ENCODE results near the gene FIBP. TPM values are rescaled to one million over a fixed set of nuclear protein-coding genes. Genes with fewer than 3 reads are reported as not detected.

Gene FIBP
- total and polyA plus RNA-seq, 3 experiments from 2014 or later, result 78.6 to 123 (median 121) TPM

DNA sequence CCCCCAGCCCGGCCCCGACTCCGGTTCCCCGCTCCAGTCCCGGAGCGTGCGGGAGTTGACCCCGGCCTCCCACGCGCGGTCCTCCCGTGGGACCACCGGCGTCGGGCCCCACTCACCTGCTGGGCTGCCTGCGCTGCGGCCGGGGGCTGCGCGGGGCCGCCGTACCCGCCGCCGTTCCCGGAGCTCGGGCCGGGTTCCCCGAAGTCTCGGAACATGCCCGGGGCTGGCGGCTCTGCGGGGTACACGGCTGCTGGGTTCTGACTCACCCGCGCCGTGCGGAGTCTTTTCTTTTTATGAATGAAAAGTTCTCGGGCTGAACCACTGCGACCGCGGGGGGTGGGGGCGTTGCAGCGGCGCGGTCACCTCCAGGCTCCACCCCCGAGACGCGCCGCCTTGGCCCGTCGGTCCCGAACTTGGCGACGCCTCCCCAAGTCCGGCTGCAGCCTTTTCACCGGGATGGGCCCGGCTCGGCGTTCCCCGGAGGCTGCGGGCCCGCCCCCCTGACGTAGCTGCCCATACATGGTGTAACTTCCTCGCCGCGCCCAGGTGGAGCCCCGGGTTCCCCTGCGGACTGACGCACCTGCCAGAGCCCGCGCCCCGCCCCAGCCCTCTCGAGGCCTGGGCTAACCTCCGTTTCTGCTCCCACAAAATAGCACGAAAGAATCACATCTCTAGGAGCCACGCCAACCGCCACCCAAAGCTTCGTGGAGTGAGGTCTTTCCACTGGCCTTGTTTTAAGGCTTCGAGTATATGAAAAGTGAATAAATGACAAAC, 12.0 kb upstream of the FIBP start, which contains the start of gene FOSL1:
Gene FOSL1, minus strand, starts transcription at position 264 of the 774 bp plus-strand sequence. Its CDS starts 49 bp downstream, at position 215.
- Mint-ChIP-seq H3K9me3 (no peaks in the 10 kb centered on the region), H3K4me1 (peaks cover 8 to 13% (median 11%) of the 10 kb centered on the region in 3 donors), H3K27ac (peak within 1 kb of the TSS in 7 of 8 donors; percentile 36 to 92 (median 88)), H3K4me3 (peak within 1 kb of the TSS; percentile 53 to 83 (median 58)), H3K36me3 (no peaks in the 10 kb centered on the region), H3K27me3 (no peaks in the 10 kb centered on the region)
- Histone ChIP-seq H3K36me3 (ENCODE audit: insufficient read depth, low read length) (no peaks in the 10 kb centered on the region), H3K9me3 (ENCODE audit: low read length) (no peaks in the 10 kb centered on the region), H3K4me3 (ENCODE audit: low read length) (peak within 1 kb of the TSS; percentile 50), H3K4me1 (ENCODE audit: insufficient read depth, low read length) (peaks cover 24% of the 10 kb centered on the region), H3K27me3 (ENCODE audit: insufficient read depth, low read length, poor library complexity, severe bottlenecking) (peaks cover 6% of the 10 kb centered on the region), H3K27ac (ENCODE audit: low read depth, low read length) (peak within 1 kb of the TSS; percentile 62)
- peak; percentile 90 to 95 (median 93) for DNase-seq
- CTCF ChIA-PET, result interaction anchor here (1.0 to 5.9 kb wide), 4 partner anchors 11 to 167 kb away, joined by 3 to 79 read pairs (median 5); partner anchors contain the start of genes CCDC85B, FIBP and MUS81
- POLR2A ChIA-PET, result interaction anchor here (0.7 to 3.7 kb wide), 4 partner anchors 10 to 19 kb away, joined by 3 to 32 read pairs (median 5); partner anchors contain the start of genes C11orf68, CCDC85B and FIBP

DNA sequence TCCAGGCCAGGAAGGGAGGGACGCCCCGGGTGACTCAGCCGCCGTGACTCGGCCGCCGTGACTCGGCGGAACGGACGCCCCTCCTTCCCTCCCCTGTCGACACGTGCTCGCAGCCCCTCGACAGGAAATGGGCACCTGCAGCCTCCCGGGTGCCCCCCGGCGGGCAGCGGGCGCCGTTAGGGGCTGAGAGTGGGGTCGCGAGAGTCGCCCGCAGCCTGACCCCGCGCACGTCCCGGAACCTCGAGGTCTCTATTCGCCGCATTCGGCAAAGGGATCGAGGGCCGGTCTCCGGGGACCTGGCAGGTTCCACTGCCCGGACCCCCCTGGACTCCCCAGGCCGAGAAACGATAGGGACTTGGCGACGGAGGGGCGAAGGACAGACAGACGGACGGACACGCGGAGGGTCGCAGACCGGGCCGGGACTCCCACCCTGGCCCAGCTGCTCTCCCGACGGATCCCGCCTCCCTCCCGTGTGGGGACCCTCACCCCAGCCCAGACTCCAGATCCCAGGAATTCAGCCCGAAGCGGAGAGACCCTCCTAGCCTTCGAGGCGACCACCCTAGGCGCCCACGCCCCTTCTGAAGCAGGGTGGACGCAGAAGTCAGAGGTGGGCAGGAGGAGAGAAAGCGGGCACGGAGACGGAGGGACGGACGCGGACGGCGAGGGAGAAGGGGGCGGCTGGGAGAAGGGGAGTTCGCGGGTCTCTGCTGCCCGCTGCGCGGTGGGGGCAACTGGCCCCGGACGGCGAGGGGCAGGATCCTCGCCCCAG, 11.3 kb upstream of the FIBP start:
- DNase-seq, result peak in 4 of 5 donors; percentile 36 to 75 (median 60)
- CTCF ChIA-PET, result interaction anchor here (2.7 to 5.9 kb wide), 2 partner anchors 10 to 15 kb away, joined by 13 to 79 read pairs; partner anchors contain the start of genes CCDC85B and FIBP
- Histone ChIP-seq H3K4me3 (ENCODE audit: low read length) (peak overlapping the region; percentile 50), H3K4me1 (ENCODE audit: insufficient read depth, low read length) (peaks cover 24% of the 10 kb centered on the region), H3K36me3 (ENCODE audit: insufficient read depth, low read length) (no peaks in the 10 kb centered on the region), H3K27ac (ENCODE audit: low read depth, low read length) (peak overlapping the region; percentile 62), H3K27me3 (ENCODE audit: insufficient read depth, low read length, poor library complexity, severe bottlenecking) (peaks cover 6% of the 10 kb centered on the region), H3K9me3 (ENCODE audit: low read length) (no peaks in the 10 kb centered on the region)
- Mint-ChIP-seq H3K4me1 (peaks cover 10 to 13% (median 13%) of the 10 kb centered on the region in 3 donors), H3K27me3 (no peaks in the 10 kb centered on the region), H3K9me3 (no peaks in the 10 kb centered on the region), H3K4me3 (peak overlapping the region in 6 of 7 donors; percentile 19 to 61 (median 52)), H3K27ac (peak overlapping the region in 4 of 8 donors; percentile 23 to 83 (median 50)), H3K36me3 (no peaks in the 10 kb centered on the region)
- POLR2A ChIA-PET, result interaction anchor here (1.3 to 3.7 kb wide), 3 partner anchors 9 to 40 kb away, joined by 3 to 32 read pairs (median 5); partner anchors contain the start of gene CCDC85B

DNA sequence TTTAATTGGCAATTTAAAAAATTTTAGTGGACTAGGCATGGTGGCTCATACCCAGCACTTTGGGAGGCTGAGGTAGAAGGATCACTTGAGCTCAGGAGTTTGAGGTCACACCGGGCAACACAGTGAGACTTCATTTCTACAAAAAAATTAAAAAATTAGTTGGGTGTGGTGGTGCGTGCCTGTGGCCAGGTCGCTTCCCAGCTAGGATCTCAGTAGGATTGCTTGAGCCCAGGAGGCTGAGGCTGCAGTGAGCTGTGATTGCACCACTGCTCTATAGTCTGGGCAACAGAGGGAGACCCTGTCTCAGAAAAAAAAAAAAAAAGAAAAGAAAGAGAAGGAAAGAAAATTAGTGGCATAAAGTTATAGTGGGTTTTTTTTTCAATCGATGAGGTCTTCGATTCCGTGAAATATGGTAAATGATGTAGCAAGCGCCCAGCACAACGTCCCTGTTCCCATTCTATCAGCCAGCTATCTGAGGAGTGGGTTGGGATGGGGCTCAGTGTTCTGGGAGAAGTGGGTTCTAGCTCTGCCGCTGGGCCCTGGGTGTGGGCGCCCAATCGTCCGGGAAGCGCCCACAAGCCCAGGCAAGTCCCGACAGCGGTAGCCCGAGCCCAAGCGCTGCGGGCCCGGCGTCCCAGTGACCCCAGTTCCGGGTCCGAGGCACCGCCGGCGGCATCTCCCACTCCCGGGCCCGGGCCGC, 10.5 kb upstream of the FIBP start:
- peaks cover 16 to 20% (median 20%) of the 10 kb centered on the region in 3 donors for H3K4me1 Mint-ChIP-seq
- peak overlapping the region; percentile 50 for H3K4me3 ChIP-seq (ENCODE audit: low read length)
- H3K27me3 ChIP-seq (ENCODE audit: insufficient read depth, low read length, poor library complexity, severe bottlenecking), result peaks cover 6% of the 10 kb centered on the region
- peak overlapping the region; percentile 62 for H3K27ac ChIP-seq (ENCODE audit: low read depth, low read length)
- POLR2A ChIA-PET, result interaction anchor here (1.1 to 3.7 kb wide), 4 partner anchors 8 to 39 kb away, joined by 3 to 32 read pairs (median 4); partner anchors contain the start of gene CCDC85B
- peak overlapping the region in 6 of 7 donors; percentile 57 to 82 (median 73) for H3K4me3 Mint-ChIP-seq
- H3K27ac Mint-ChIP-seq, result peak overlapping the region in 5 of 8 donors; percentile 32 to 90 (median 74)
- CTCF ChIA-PET, result interaction anchor here (0.7 to 21.9 kb wide), 4 partner anchors 9 to 30 kb away, joined by 3 to 560 read pairs (median 46); partner anchors contain the start of genes CCDC85B, CFL1, CTSW and EFEMP2
- no peaks in the 10 kb centered on the region for H3K36me3 Mint-ChIP-seq
- DNase-seq, result no peak
- no peaks in the 10 kb centered on the region for H3K27me3 Mint-ChIP-seq
- H3K9me3 ChIP-seq (ENCODE audit: low read length), result no peaks in the 10 kb centered on the region
- no peaks in the 10 kb centered on the region for H3K36me3 ChIP-seq (ENCODE audit: insufficient read depth, low read length)
- no peaks in the 10 kb centered on the region for H3K9me3 Mint-ChIP-seq
- peaks cover 30% of the 10 kb centered on the region for H3K4me1 ChIP-seq (ENCODE audit: insufficient read depth, low read length)

DNA sequence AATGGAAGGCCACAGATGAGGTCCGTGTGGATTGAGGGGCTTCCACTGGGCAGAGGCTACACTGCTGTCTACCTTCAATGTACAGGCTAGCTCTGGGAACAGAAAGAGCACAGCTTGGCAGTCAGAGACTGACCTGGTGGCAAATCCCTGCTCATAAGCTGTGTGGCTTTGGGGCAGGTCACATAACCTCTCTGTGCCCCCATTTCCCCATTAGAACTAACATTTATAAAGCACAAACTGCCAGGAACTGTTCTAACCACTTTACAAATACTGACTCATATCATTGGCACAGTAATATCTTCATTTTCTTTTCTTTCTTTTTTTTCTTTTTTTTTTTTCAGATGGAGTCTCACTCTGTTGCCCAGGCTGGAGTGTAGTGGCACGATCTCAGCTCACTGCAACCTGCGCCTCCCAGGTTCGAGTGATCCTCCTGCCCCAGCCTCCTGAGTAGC, 8.8 kb upstream of the FIBP start:
- peak overlapping the region in 2 of 8 donors; percentile 29 to 76 for H3K27ac Mint-ChIP-seq
- H3K4me1 Mint-ChIP-seq, result peaks cover 33 to 38% (median 36%) of the 10 kb centered on the region in 3 donors
- Histone ChIP-seq H3K9me3 (ENCODE audit: low read length) (no peaks in the 10 kb centered on the region), H3K4me1 (ENCODE audit: insufficient read depth, low read length) (peaks cover 48% of the 10 kb centered on the region), H3K27me3 (ENCODE audit: insufficient read depth, low read length, poor library complexity, severe bottlenecking) (peaks cover 6% of the 10 kb centered on the region), H3K36me3 (ENCODE audit: insufficient read depth, low read length) (no peaks in the 10 kb centered on the region), H3K4me3 (ENCODE audit: low read length) (no peak overlapping the region), H3K27ac (ENCODE audit: low read depth, low read length) (no peak overlapping the region)
- H3K36me3 Mint-ChIP-seq, result no peaks in the 10 kb centered on the region
- no peak overlapping the region for H3K4me3 Mint-ChIP-seq
- POLR2A ChIA-PET, result no interaction called here
- H3K9me3 Mint-ChIP-seq, result no peaks in the 10 kb centered on the region
- CTCF ChIA-PET, result interaction anchor here (0.7 to 21.9 kb wide), 4 partner anchors 8 to 71 kb away, joined by 3 to 560 read pairs (median 46); partner anchors contain the start of genes CCDC85B, CFL1, CTSW and EFEMP2
- DNase-seq, result no peak
- no peaks in the 10 kb centered on the region for H3K27me3 Mint-ChIP-seq

DNA sequence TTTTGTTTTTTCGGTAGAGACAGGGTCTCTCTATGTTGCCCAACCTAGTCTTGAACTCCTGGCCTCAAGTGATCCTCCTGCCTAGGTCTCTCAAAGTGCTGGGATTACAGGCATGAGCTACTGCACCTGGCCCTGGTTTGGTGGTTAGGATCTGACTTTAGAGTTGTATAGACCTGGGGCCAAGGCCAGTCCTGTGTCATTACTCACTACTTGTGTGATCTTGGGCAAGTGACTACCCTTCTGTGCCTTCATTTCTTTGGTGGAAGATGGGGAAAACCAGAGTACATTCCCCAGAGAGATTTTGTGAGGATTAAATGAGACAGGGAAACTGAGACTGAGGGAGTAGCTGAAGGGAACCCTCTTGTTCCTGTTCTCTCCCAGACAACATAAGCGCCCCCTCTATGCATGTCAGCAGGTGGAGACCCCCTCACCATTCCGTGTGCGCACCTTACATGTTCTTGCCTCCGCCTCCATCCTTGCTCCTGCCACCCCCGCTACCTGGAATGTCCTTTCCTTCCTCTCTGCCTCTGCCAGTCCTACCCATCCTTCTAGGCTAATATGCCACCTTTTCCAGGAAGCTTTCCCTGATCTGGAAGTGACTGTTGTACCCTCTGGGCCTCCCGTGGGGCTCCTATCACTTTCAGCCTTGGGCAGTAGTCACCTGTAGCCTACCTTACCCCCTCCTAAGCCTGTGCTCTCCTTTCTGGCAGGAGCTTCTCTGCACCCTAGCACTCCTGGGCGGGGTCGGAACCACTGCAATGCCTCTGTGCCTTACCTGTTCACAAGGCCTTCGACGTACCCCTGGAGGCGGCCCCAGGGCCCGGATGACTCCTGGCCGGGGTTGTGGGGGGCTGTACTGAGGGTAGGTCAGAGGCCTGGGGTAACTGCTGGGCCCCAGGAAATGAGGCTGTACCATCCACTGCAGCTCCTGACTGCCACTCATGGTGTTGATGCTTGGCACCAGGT, 8.0 kb upstream of the FIBP start:
- H3K4me1 ChIP-seq (ENCODE audit: insufficient read depth, low read length), result peaks cover 54% of the 10 kb centered on the region
- DNase-seq, result no peak
- ChIA-PET CTCF (interaction anchor here (2.7 to 21.9 kb wide), 4 partner anchors 7 to 28 kb away, joined by 13 to 560 read pairs (median 50); partner anchors contain the start of genes CCDC85B, CFL1, CTSW and EFEMP2), POLR2A (interaction anchor here (0.8 kb wide), 1 partner anchor 22 kb away, joined by 3 read pairs; the partner anchor contains the start of gene C11orf68)
- no peak overlapping the region for H3K4me3 ChIP-seq (ENCODE audit: low read length)
- H3K9me3 ChIP-seq (ENCODE audit: low read length), result no peaks in the 10 kb centered on the region
- peak overlapping the region in 7 of 8 donors; percentile 26 to 92 (median 63) for H3K27ac Mint-ChIP-seq
- peak overlapping the region in 3 of 7 donors; percentile 2 to 51 (median 27) for H3K4me3 Mint-ChIP-seq
- no peaks in the 10 kb centered on the region for H3K9me3 Mint-ChIP-seq
- no peaks in the 10 kb centered on the region for H3K36me3 ChIP-seq (ENCODE audit: insufficient read depth, low read length)
- no peak overlapping the region for H3K27ac ChIP-seq (ENCODE audit: low read depth, low read length)
- no peaks in the 10 kb centered on the region for H3K36me3 Mint-ChIP-seq
- H3K27me3 Mint-ChIP-seq, result no peaks in the 10 kb centered on the region
- H3K4me1 Mint-ChIP-seq, result peaks cover 36 to 44% (median 39%) of the 10 kb centered on the region in 3 donors
- peaks cover 6% of the 10 kb centered on the region for H3K27me3 ChIP-seq (ENCODE audit: insufficient read depth, low read length, poor library complexity, severe bottlenecking)

DNA sequence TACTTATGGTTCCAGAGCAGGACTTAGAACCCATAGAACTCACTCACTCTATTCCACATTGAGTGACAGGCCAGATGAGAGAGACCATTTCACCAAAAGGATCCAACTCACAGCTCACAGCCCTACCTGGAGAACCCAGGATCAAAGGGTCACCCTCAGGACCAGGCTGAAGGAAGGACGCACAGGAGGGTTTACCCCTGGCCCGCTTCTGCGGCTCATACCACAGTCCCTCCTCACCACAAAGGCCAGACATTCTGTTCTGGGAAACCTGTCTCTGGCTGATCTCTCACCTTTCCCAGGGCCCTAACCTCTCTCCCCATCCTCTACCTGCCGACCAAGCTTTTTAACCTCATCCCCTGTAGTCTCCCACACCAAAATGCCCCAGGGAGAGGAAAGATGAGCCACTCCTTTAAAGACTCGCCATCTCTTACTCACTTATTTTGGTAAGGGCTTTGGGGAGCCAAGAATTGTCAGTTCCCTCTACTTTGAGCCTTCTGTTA, 7.3 kb upstream of the FIBP start:
- peaks cover 34 to 41% (median 34%) of the 10 kb centered on the region in 3 donors for H3K4me1 Mint-ChIP-seq
- POLR2A ChIA-PET, result interaction anchor here (0.5 to 0.8 kb wide), 2 partner anchors 23 to 1116 kb away, joined by 3 read pairs; partner anchors contain the start of gene C11orf68

More for the DNA sequence above, 7.3 kb upstream of the FIBP start:
- Mint-ChIP-seq H3K36me3 (no peaks in the 10 kb centered on the region), H3K9me3 (no peaks in the 10 kb centered on the region), H3K27ac (peak overlapping the region in 7 of 8 donors; percentile 28 to 91 (median 70)), H3K4me3 (peak overlapping the region in 4 of 7 donors; percentile 29 to 72 (median 34)), H3K27me3 (no peaks in the 10 kb centered on the region)
- peaks cover 47% of the 10 kb centered on the region for H3K4me1 ChIP-seq (ENCODE audit: insufficient read depth, low read length)
- no peaks in the 10 kb centered on the region for H3K9me3 ChIP-seq (ENCODE audit: low read length)
- DNase-seq, result no peak
- H3K4me3 ChIP-seq (ENCODE audit: low read length), result no peak overlapping the region
- no peaks in the 10 kb centered on the region for H3K36me3 ChIP-seq (ENCODE audit: insufficient read depth, low read length)
- CTCF ChIA-PET, result interaction anchor here (3.8 to 21.9 kb wide), 2 partner anchors 11 to 27 kb away, joined by 22 to 560 read pairs; partner anchors contain the start of genes CFL1, CTSW, EFEMP2 and MUS81
- peaks cover 6% of the 10 kb centered on the region for H3K27me3 ChIP-seq (ENCODE audit: insufficient read depth, low read length, poor library complexity, severe bottlenecking)
- H3K27ac ChIP-seq (ENCODE audit: low read depth, low read length), result no peak overlapping the region

Data from CD8-positive, alpha-beta memory T cell (primary cell).